Endothelial cell of umbilical vein (primary cell): Measurements from ENCODE around the gene HPS6.
"Not testable (repeated sequence)": the region's sequence is repeated elsewhere in the genome, so short reads cannot be mapped to it uniquely, and the experiment has no call there.

Experiments
- POLR2A ChIP-seq: IDR thresholded peaks from 2 replicates; pipeline ENCODE4 v1.6.1; 2012; ENCODE audit warnings: low read depth, mild to moderate bottlenecking, control low read depth, low read length
- POLR2AphosphoS5 ChIP-seq: IDR thresholded peaks from 2 replicates; pipeline ENCODE4 v1.6.1; 2012; ENCODE audit warnings: low read depth, mild to moderate bottlenecking, control low read depth, low read length, moderate library complexity; ENCODE audit not compliant: insufficient read depth
- TF ChIP-seq, protein P1 (sequence below), 2 donors: IDR thresholded peaks; 1 replicate in 1 of 2; 2 replicates in 1 of 2; pipeline ENCODE4 v1.5.1; 2011; ENCODE audit warnings: low read length in 2 of 2, mild to moderate bottlenecking in 2 of 2, moderate library complexity in 2 of 2, control low read depth in 1 of 2, inconsistent platforms in 1 of 2, low read depth in 1 of 2; ENCODE audit not compliant: insufficient read depth in 1 of 2; ENCODE audit errors: extremely low read depth in 1 of 2
- TF ChIP-seq, protein P2 (sequence below): IDR thresholded peaks from 2 replicates; pipeline ENCODE4 v1.6.1; 2011; ENCODE audit not compliant: insufficient read depth, insufficient read length

- not testable (repeated sequence) for TF ChIP-seq POLR2A, POLR2AphosphoS5
- TF ChIP-seq, protein P1, sequence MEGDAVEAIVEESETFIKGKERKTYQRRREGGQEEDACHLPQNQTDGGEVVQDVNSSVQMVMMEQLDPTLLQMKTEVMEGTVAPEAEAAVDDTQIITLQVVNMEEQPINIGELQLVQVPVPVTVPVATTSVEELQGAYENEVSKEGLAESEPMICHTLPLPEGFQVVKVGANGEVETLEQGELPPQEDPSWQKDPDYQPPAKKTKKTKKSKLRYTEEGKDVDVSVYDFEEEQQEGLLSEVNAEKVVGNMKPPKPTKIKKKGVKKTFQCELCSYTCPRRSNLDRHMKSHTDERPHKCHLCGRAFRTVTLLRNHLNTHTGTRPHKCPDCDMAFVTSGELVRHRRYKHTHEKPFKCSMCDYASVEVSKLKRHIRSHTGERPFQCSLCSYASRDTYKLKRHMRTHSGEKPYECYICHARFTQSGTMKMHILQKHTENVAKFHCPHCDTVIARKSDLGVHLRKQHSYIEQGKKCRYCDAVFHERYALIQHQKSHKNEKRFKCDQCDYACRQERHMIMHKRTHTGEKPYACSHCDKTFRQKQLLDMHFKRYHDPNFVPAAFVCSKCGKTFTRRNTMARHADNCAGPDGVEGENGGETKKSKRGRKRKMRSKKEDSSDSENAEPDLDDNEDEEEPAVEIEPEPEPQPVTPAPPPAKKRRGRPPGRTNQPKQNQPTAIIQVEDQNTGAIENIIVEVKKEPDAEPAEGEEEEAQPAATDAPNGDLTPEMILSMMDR (IDR thresholded peaks at IDR 0.05; ENCODE audit: extremely low read depth in 1 of 2, insufficient read depth in 1 of 2, low read depth in 1 of 2, low read length in 2 of 2): not testable (repeated sequence)
- TF ChIP-seq, protein P2, sequence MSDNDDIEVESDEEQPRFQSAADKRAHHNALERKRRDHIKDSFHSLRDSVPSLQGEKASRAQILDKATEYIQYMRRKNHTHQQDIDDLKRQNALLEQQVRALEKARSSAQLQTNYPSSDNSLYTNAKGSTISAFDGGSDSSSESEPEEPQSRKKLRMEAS: not testable (repeated sequence)
Observed at GRCh38 chr10:102054881-102055646, 10.1 kb upstream of the HPS6 start.
